ENCODE results near the gene PLEKHG3.

Gene PLEKHG3

GRCh38 chr14:64706593-64707193, 2.5 kb downstream of the PLEKHG3 start:
- FAIRE-seq: no peak
- DNase-seq (ENCODE audit: low spot score): no peak

- DNase-seq (ENCODE audit: low spot score) (peak; percentile 66), FAIRE-seq (peak; percentile 80)
These were observed 3.4 kb downstream of the PLEKHG3 start for GRCh38 chr14:64707661-64708060.

DNA sequence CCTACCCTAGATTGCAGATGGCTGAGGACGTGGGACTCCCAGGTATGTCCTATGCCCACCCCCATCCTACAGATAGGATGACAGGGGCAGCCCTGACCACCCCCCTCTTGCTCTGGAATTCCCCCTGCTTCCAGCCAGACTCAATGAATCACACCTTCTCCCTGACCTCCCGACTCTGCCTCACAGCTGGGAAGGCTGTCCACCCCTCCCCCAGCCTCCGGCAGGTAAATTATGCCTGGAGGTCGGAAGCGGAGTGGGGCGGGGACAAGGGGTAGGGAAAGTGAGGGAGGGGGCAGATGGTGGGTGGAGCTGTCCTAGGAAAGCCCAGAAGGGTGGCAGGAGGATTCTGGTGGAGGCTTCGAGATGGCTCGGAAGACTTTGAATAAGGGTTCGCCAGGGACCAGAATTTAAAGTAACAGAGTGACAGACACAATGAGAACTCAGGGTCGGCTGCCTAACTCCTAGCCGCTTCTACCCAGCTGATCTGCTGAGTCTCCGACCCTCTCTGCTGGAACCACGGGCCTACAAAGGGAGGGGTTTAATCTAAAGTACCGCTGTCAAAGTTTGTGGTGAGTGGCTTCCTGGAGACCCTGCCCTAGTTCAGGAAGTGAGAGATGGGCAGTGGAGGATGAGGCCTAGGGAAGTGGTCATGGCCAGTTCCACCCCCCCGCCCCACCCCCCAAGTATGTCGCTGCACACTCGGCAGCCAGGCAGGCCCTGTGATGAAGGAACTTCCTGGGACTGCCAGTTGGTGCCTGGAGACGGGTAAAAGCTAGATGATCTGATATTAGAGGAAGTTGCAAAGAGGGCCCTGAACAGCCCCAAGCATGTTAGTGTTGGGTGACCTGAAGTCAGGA, 4.2 kb downstream of the PLEKHG3 start:
- DNase-seq (ENCODE audit: low spot score) (peak; percentile 73), FAIRE-seq (no peak)

DNA sequence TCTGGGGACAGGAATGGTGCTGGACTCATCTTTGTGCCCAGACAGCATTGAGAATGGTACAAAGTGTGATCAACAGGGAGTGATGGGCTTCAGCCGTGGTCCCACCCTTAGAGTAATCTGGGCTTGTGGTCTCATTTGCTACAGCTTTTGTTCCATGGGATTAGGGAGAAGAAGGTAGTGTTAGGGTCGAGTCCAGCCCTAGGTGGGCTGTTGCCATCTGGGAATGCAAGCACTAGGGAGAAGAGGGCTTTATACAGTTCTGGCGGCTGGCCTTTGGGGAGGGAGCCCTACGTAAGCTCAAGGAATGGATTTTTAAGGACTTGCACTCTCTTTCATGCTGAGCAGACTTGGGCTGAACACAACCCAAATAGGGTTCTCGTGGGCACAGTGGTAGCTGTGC, 4.9 kb downstream of the PLEKHG3 start:
- no peak for DNase-seq (ENCODE audit: low spot score)
- FAIRE-seq: no peak

GRCh38 chr14:64711039-64711438, 6.8 kb downstream of the PLEKHG3 start:
- DNase-seq (ENCODE audit: low spot score) (no peak), FAIRE-seq (no peak)

DNA sequence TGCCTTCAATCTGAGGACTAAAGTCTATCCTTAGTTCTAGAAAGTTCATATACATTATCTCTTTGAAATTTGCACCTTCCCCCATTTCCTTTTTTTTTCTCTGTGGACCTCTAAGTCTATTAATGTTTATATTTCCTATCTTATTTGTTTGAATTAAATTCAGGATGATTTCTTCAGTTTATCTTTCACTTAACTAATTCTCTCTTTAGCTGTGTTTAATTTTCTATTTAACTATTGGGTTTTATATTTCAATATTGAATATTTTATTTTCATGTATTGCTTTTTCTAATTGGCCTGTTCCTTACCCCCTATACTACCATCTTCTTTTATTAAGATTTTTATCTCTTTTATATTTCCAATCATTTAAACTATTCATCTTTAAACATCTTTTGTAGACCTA, 9.5 kb downstream of the PLEKHG3 start:
- DNase-seq (ENCODE audit: low spot score): no peak
- FAIRE-seq: no peak

DNA sequence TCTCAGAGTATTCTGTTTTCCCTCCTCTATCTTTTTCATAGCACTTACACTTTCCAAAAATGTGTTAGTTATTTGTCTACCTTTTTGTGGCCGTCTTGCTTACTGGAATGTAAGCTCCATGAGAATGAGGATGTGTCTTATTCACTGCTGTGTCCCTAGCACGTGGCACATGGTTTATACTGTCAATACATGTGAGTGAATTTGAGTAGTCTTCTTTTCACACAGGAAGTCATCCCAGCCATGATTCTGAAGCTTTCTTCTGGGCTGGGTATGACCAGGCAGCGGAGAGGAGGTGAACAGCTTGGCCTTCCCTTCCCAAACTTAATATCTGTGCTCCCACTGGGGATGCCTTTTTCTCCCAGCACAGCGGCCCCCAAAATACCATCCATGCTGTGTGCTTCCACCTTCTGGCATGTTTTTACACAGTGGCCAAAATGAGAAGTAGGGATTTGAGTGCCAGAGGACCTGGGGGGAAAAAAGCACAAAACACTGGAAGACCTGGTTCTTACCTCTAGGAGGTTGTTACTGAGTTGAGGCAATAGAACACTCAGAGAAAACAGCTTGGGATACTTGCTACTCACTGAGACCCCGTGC, 10.3 kb downstream of the PLEKHG3 start:
- FAIRE-seq (no peak), DNase-seq (ENCODE audit: low spot score) (no peak)

GRCh38 chr14:64715146-64715627, 11.0 kb downstream of the PLEKHG3 start:
- FAIRE-seq (no peak), DNase-seq (ENCODE audit: low spot score) (no peak)

DNA sequence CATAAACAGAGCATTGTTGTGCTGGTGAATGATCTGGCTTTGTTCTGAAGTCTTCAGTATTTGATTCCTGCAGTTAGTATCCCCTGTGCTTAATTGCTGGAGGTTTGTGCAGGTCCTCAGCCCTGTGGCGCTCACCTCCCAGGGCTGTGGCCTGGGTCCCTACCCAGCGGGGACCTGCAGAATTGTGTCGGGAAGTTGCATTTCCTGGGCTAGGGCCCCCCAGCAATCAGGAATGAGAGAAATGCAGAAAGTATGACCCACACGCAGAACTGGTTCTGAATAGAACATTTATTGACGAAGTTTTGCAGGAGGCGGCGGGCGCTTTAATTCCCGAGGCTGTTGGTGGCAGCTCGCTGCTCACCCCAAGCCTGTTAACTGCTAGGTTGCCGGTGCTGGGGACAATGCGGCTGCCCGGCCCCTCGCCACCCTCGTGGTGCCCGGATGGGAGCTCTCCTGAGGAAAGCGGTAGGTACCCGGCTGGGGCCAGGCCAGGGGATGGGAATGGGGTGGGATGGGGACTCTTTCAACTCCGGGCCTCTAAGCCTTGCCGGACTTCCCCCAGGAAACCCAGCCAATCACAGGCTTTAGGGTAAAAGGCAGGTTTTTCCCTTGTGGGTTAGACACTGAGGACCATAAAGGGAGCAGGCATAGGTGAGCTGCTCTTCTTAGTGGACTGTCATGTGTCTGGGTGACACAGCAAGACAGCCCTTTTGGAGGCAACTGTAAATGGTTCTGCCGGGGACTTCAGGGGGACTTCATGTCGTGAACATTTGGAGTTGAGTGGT, 11.6 kb downstream of the PLEKHG3 start:
- FAIRE-seq (no peak), DNase-seq (ENCODE audit: low spot score) (no peak)

- FAIRE-seq (no peak), DNase-seq (ENCODE audit: low spot score) (peak; percentile 17)
These were observed 13.6 kb downstream of the PLEKHG3 start for GRCh38 chr14:64717870-64718269.

GRCh38 chr14:64718762-64719161, 14.5 kb downstream of the PLEKHG3 start:
- FAIRE-seq: no peak
- DNase-seq (ENCODE audit: low spot score): no peak

GRCh38 chr14:64719601-64720000, 15.4 kb downstream of the PLEKHG3 start:
- DNase-seq (ENCODE audit: low spot score) (no peak), FAIRE-seq (no peak)

GRCh38 chr14:64720131-64720576, 15.9 kb downstream of the PLEKHG3 start:
- FAIRE-seq: peak; percentile 85
- peak; percentile 91 for DNase-seq (ENCODE audit: low spot score)

DNA sequence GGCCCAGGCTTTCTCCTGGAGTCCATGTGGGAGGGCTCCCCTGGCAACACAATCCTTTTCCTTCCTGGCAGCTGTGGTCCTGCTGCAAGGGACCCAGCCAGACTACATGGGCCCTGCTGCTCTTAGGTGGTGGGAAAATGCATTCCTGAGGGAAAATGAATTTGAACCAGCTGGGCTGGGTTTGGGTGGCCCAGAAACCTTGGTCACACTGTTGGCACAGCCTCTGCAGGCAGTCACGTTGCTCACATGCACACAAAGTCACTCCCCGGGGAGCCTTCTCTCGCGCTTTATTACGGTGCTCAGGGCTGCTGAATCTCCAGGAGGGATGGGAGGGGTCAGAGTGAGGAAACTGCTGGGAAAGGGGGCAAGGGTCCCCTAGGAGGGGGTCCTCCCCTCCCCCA, 17.2 kb downstream of the PLEKHG3 start:
- FAIRE-seq: peak; percentile 73
- peak; percentile 67 for DNase-seq (ENCODE audit: low spot score)

DNA sequence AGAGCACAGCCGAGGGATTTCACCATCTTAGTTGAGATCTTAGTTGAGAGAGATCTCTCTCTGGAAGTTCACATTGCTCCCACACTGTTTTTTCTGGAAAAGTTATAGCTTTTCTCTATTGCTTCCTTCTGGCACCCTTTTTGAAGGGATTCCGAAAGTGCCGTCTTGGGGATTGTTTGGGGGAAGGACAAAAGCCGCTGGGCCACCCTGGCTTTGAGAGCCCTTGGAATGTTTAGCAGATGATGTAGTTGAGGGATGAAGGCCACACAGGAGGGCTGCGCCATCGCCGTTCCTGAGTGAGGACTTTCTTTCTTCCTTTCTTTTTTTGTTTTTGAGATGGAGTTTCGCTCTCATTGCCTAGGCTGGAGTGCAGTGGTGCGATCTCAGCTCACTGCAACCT, 17.7 kb downstream of the PLEKHG3 start:
- FAIRE-seq: no peak

GRCh38 chr14:64722842-64723447, 18.7 kb downstream of the PLEKHG3 start:
- DNase-seq (ENCODE audit: low spot score) (no peak), FAIRE-seq (no peak)

More for the DNA sequence above, 17.7 kb downstream of the PLEKHG3 start:
- DNase-seq (ENCODE audit: low spot score): no peak

DNA sequence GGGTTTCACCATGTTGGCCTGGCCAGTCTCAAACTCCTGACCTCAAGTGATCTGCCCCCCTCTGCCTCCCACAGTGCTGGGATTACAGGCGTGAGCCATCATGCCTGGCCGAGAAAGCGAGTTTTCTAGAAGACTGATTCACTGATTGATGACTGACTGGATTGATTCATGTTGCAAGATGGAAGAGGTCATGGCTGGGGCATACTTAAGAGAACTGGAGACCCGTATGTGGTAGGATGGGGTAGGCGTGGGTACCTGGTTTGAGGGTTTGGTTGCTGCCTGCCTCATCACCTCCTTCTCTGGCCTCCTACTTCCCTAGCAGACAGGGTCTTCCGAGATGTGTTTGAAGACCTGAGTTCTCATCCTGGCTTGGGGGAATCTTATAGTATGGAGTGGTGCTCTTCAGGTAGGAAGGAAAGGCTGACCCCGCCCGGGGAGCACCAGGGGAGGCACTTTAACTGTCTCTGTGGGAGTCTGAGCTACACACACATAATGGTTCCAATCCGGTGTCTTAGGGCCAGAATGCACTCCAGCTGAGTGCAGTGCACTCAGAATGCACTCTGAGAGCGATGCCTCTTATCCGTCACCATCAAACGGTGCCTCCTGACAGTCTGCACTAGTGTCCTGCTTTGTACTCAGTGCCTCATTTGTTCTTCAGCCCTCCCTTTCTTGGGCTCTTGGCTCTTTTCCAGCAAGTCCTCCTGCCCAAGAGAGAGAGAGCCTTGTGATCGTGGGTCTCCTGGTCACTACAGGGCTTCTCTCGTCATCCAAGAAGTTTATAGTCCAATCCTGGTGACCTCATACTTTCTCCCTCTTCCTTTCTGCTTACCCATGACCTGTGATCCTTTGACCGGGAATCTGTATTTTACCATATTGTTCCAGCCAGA, 19.7 kb downstream of the PLEKHG3 start:
- DNase-seq (ENCODE audit: low spot score) (peak; percentile 44), FAIRE-seq (no peak)

- FAIRE-seq (no peak), DNase-seq (ENCODE audit: low spot score) (no peak)
These were observed 20.3 kb downstream of the PLEKHG3 start for GRCh38 chr14:64724578-64724930.

- FAIRE-seq (no peak), DNase-seq (ENCODE audit: low spot score) (no peak)
These were observed 21.1 kb downstream of the PLEKHG3 start for GRCh38 chr14:64725261-64725815.

All from RCC 7860 (cell line).